Mesendoderm (in vitro differentiated cells): ENCODE measurements around the gene RPS6KC1.
"Not testable (repeated sequence)": the region's sequence is repeated elsewhere in the genome, so short reads cannot be mapped to it uniquely, and the experiment has no call there.

Experiments used
- DNase-seq: peaks from one replicate; pipeline ENCODE4 v3.0.0; 2013
- H2AK5ac ChIP-seq: 2 replicates; pipeline ENCODE4 v1.6.1; 2013; ENCODE audit warnings: low read length, inconsistent platforms
- H2BK120ac ChIP-seq: 2 replicates; pipeline ENCODE4 v1.6.1; 2013; ENCODE audit warnings: low read depth, mild to moderate bottlenecking, low read length, moderate library complexity, mixed read lengths
- H2BK15ac ChIP-seq: replicated peaks from 2 replicates; pipeline ENCODE4 v1.6.1; 2013; ENCODE audit warnings: low read depth, mild to moderate bottlenecking, moderate library complexity
- H2BK5ac ChIP-seq: 2 replicates; pipeline ENCODE4 v1.6.1; 2013; ENCODE audit warnings: low read length, inconsistent platforms
- H3K18ac ChIP-seq: 2 replicates; pipeline ENCODE4 v1.6.1; 2013; ENCODE audit warnings: mild to moderate bottlenecking, low read length, mixed read lengths
- H3K23ac ChIP-seq: one replicate; pipeline ENCODE4 v1.6.1; 2013; ENCODE audit warnings: low read length
- H3K27ac ChIP-seq: 2 replicates; pipeline ENCODE4 v1.5.1; 2013; ENCODE audit warnings: low read depth, mild to moderate bottlenecking, inconsistent platforms, low read length, moderate library complexity
- H3K27me3 ChIP-seq: 2 replicates; pipeline ENCODE4 v1.6.1; 2013; ENCODE audit warnings: low read length, control low read depth, mild to moderate bottlenecking, inconsistent platforms; ENCODE audit not compliant: insufficient read depth, poor library complexity
- H3K36me3 ChIP-seq: 2 replicates; pipeline ENCODE4 v1.6.1; 2013; ENCODE audit warnings: low read length, inconsistent platforms; ENCODE audit not compliant: control insufficient read depth, insufficient read depth
- H3K4ac ChIP-seq: one replicate; pipeline ENCODE4 v1.6.1; 2013; ENCODE audit warnings: low read depth, mild to moderate bottlenecking, low read length, moderate library complexity
- H3K4me1 ChIP-seq: 2 replicates; pipeline ENCODE4 v1.6.1; 2013; ENCODE audit warnings: low read depth, low read length, inconsistent platforms; ENCODE audit not compliant: control insufficient read depth
- H3K4me2 ChIP-seq: 2 replicates; pipeline ENCODE4 v1.6.1; 2013; ENCODE audit warnings: low read length
- H3K4me3 ChIP-seq: 2 replicates; pipeline ENCODE4 v1.5.1; 2013; ENCODE audit warnings: mild to moderate bottlenecking, low read length
- H3K56ac ChIP-seq: one replicate; pipeline ENCODE4 v1.6.1; 2013; ENCODE audit warnings: low read length
- H3K79me1 ChIP-seq: 2 replicates; pipeline ENCODE4 v1.6.1; 2013; ENCODE audit warnings: low read length, inconsistent platforms
- H3K79me2 ChIP-seq: 2 replicates; pipeline ENCODE4 v1.6.1; 2013; ENCODE audit warnings: mild to moderate bottlenecking, low read length; ENCODE audit not compliant: control insufficient read depth, insufficient read depth
- H3K9ac ChIP-seq: 2 replicates; pipeline ENCODE4 v1.6.1; 2013; ENCODE audit warnings: low read length, inconsistent platforms
- H4K5ac ChIP-seq: one replicate; pipeline ENCODE4 v1.6.1; 2013; ENCODE audit warnings: low read length
- H4K8ac ChIP-seq: one replicate; pipeline ENCODE4 v1.6.1; 2013; ENCODE audit warnings: low read depth, mild to moderate bottlenecking, control low read depth, low read length, moderate library complexity
- WGBS: extraction: QIAGEN DNeasy Blood & Tissue Kit; methylation state at CpG from one replicate; pipeline ENCODE4 v1.1.7; 2013; ENCODE audit warnings: low lambda C conversion rate, missing lambda C conversion rate; ENCODE audit not compliant: insufficient coverage; ENCODE audit errors: extremely low coverage; 5-methylcytosine and 5-hydroxymethylcytosine counted together

The RPS6KC1 gene

DNA sequence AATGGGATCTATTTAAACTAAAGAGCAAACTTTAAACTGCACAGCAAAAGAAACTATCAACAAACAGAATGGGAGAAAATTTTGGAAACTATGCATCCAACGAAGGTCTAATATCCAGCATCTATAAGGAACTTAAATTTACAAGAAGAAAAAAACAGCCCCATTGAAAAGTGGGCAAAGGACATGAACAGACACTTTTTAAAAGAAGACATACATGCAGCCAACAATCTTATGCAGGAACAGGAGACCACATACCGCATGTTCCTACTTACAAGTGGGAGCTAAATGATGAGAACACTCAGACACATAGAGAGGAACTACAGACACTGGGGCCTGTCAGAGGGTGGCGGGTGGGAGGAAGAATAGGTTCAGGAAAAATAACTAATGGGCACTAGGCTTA is 149.6 kb downstream of the RPS6KC1 start:
- Histone ChIP-seq H3K36me3 (no peaks in the 10 kb centered on the region), H2BK5ac (no peak overlapping the region), H4K5ac (no peak overlapping the region), H3K27me3 (no peaks in the 10 kb centered on the region), H2BK15ac (no peak overlapping the region), H3K4ac (no peak overlapping the region), H3K79me1 (no peaks in the 10 kb centered on the region), H4K8ac (no peak overlapping the region), H3K4me1 (no peaks in the 10 kb centered on the region), H3K18ac (no peak overlapping the region), H3K79me2 (no peaks in the 10 kb centered on the region), H3K23ac (no peak overlapping the region), H2AK5ac (no peak overlapping the region), H3K27ac (no peak overlapping the region), H3K9ac (no peak overlapping the region), H2BK120ac (no peak overlapping the region), H3K56ac (no peak overlapping the region), H3K4me3 (no peak overlapping the region), H3K4me2 (no peak overlapping the region)
- no CpG with 5 or more reads among the region's 3 CpGs for WGBS
- DNase-seq: no peak

GRCh38 chr1:213201380-213202155 is 150.5 kb downstream of the RPS6KC1 start:
- no peaks in the 10 kb centered on the region for H3K79me1 ChIP-seq
- no peak overlapping the region for H3K56ac ChIP-seq
- no peak overlapping the region for H2AK5ac ChIP-seq
- no peak overlapping the region for H3K9ac ChIP-seq
- no peak overlapping the region for H2BK120ac ChIP-seq
- no peaks in the 10 kb centered on the region for H3K4me1 ChIP-seq
- no peak for DNase-seq
- H4K5ac ChIP-seq: no peak overlapping the region
- no CpG with 5 or more reads among the region's 1 CpG for WGBS
- no peak overlapping the region for H3K18ac ChIP-seq
- H2BK5ac ChIP-seq: no peak overlapping the region
- no peak overlapping the region for H4K8ac ChIP-seq
- H3K4me2 ChIP-seq: no peak overlapping the region
- H3K27ac ChIP-seq: no peak overlapping the region
- H3K4me3 ChIP-seq: no peak overlapping the region
- H3K4ac ChIP-seq: no peak overlapping the region
- H2BK15ac ChIP-seq: no peak overlapping the region
- no peaks in the 10 kb centered on the region for H3K27me3 ChIP-seq
- no peaks in the 10 kb centered on the region for H3K79me2 ChIP-seq
- H3K23ac ChIP-seq: no peak overlapping the region
- no peaks in the 10 kb centered on the region for H3K36me3 ChIP-seq

DNA sequence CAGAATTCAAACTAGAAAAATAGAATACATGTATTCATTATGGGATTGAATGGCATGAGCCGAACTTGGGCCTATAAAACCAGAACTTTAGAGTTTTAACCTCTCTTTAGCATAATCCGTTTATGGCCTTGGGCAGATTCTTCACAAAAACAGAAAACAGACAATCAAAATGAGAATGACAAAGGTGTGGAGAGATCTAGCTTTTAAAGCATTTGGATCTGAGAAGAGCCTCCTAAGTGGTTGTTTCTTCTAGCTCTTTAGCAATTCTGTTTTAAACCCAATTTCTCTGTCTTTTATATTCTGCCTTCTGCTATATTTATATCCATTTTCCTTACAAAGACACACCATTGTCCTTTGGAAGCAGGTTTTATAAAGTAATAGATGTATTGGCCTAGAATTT is 160.2 kb downstream of the RPS6KC1 start:
- DNase-seq: no peak
- Histone ChIP-seq H2BK5ac (no peak overlapping the region), H3K79me1 (no peaks in the 10 kb centered on the region), H3K9ac (no peak overlapping the region), H3K18ac (no peak overlapping the region), H4K8ac (no peak overlapping the region), H3K4ac (no peak overlapping the region), H3K23ac (no peak overlapping the region), H3K4me2 (no peak overlapping the region), H3K27ac (no peak overlapping the region), H3K36me3 (no peaks in the 10 kb centered on the region), H4K5ac (no peak overlapping the region), H3K4me1 (no peaks in the 10 kb centered on the region), H2BK15ac (no peak overlapping the region), H3K56ac (no peak overlapping the region), H3K27me3 (no peaks in the 10 kb centered on the region), H2BK120ac (no peak overlapping the region), H2AK5ac (no peak overlapping the region), H3K79me2 (no peaks in the 10 kb centered on the region), H3K4me3 (no peak overlapping the region)
- no CpG with 5 or more reads among the region's 2 CpGs for WGBS

GRCh38 chr1:213219076-213219475 is 168.0 kb downstream of the RPS6KC1 start:
- not testable (repeated sequence) for H3K27ac ChIP-seq, H3K4me1 ChIP-seq, H3K79me2 ChIP-seq, H3K18ac ChIP-seq, H2BK120ac ChIP-seq, H3K4me3 ChIP-seq, DNase-seq, H2BK15ac ChIP-seq, H2BK5ac ChIP-seq, H3K9ac ChIP-seq, H3K56ac ChIP-seq, H3K4me2 ChIP-seq, H3K23ac ChIP-seq, H3K4ac ChIP-seq, H3K79me1 ChIP-seq, H3K36me3 ChIP-seq, H4K5ac ChIP-seq, H3K27me3 ChIP-seq, H2AK5ac ChIP-seq, H4K8ac ChIP-seq
- WGBS: no CpG with 5 or more reads among the region's 2 CpGs

DNA sequence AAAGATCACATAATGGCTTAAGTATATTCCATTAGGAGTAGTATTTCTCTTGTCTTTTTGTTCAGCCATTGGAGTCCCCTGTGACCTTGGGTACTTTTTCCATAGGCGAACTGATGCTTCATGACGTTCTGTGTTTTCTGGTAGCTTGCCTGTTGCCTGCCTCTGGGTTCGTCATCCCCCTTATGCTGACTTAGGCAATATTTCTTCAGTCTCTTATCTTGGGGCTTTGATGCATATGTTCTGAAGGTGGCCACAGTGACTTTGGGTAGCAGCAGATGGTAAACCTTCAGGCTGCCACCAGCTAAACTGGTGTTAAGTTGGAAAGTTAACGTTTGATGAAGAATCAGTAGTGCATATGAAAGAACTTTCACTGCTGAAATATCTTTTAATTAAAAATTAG is 170.2 kb downstream of the RPS6KC1 start:
- Histone ChIP-seq H3K27me3 (no peaks in the 10 kb centered on the region), H3K4me2 (no peak overlapping the region), H3K18ac (no peak overlapping the region), H3K4me1 (no peaks in the 10 kb centered on the region), H3K36me3 (no peaks in the 10 kb centered on the region), H2AK5ac (no peak overlapping the region), H2BK120ac (no peak overlapping the region), H4K5ac (no peak overlapping the region), H3K4me3 (no peak overlapping the region), H2BK5ac (no peak overlapping the region), H3K79me1 (no peaks in the 10 kb centered on the region), H3K56ac (no peak overlapping the region), H4K8ac (no peak overlapping the region), H2BK15ac (no peak overlapping the region), H3K27ac (no peak overlapping the region), H3K23ac (no peak overlapping the region), H3K9ac (no peak overlapping the region), H3K79me2 (no peaks in the 10 kb centered on the region), H3K4ac (no peak overlapping the region)
- no CpG with 5 or more reads among the region's 4 CpGs for WGBS
- no peak for DNase-seq

GRCh38 chr1:213227458-213227857 is 176.4 kb downstream of the RPS6KC1 start:
- Histone ChIP-seq H3K4me2 (no peak overlapping the region), H3K56ac (no peak overlapping the region), H3K4me1 (peaks cover 3% of the 10 kb centered on the region), H2BK5ac (no peak overlapping the region), H3K27me3 (no peaks in the 10 kb centered on the region), H3K79me1 (no peaks in the 10 kb centered on the region), H2BK15ac (no peak overlapping the region), H4K5ac (no peak overlapping the region), H3K18ac (no peak overlapping the region), H3K36me3 (no peaks in the 10 kb centered on the region), H3K27ac (no peak overlapping the region), H3K23ac (no peak overlapping the region), H3K9ac (no peak overlapping the region), H3K79me2 (no peaks in the 10 kb centered on the region), H4K8ac (no peak overlapping the region), H2BK120ac (no peak overlapping the region), H3K4ac (no peak overlapping the region), H3K4me3 (no peak overlapping the region), H2AK5ac (no peak overlapping the region)
- DNase-seq: no peak
- WGBS: no CpG with 5 or more reads among the region's 2 CpGs
